Activated CD8-positive, alpha-beta memory T cell treated with anti-CD3 and anti-CD28 coated beads for 36 hours (primary cell): ENCODE results near the gene SCUBE2. TPM values are rescaled to one million over a fixed set of nuclear protein-coding genes. Genes with fewer than 3 reads are reported as not detected.

Experiments used
- CTCF ChIA-PET: fragments of 350-600 bp; sonication (Branson Sonifier 250); formaldehyde crosslinking; loops from one replicate; lab custom pipeline; 2021; ENCODE audit warnings: antibody characterized with exemption; lab: Charles Lee
- POLR2A ChIA-PET: fragments of 350-600 bp; sonication (Branson Sonifier 250); formaldehyde crosslinking; loops from one replicate; lab custom pipeline; 2021; ENCODE audit warnings: antibody characterized with exemption; lab: Charles Lee
- total RNA-seq, 2 experiments: library from RNA; stranded (reverse); gene quantifications; one replicate each; pipeline ENCODE4 v1.2.3, GENCODE V29; 2021

SCUBE2 gene
- total RNA-seq = not detected

DNA sequence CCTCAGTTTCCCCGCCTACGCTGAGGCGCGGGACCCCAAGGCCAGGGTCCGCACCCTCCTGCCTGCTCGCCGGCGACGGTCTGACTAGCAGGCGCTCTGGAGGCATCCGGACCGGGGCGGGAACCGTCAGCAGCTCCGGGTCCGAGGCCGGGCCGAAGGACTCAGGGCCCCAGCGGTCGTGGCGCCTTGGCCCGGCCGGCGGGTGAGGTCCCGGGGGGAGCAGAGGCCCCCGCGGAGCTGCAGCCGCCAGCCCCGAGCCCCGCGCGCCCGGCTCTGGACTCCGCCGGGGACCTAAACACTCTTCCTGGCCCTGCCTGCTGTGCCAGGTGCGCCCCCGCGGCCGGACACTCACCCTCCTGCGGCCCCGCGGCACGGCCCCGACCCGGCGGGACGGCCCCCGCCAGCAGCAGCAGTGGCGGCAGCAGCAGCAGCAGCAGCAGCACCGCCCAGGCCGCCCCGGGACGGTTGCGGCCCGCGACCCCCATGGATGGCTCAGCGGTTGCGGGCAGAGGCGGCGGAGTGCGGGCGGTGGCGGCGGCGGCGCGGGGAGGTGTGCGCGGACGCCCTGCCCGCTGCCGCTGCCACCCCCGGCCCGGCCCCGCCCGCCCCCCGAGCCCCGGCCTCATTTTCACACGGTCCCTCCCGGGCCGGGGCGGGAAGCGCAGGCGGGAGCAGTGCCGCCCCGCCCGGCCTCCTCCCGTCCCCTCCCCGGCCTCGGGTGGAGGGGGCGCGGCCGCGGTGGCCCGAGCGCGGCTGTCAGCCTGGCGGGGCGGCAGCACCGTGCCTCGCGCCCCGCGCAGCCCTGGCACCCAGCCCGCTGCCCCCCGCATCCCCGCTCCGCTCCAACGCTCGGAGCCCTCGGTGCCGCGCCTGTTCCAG, at the start of gene SCUBE2:
TSS of gene SCUBE2 (minus strand) at position 556 of the 879 bp plus-strand sequence. CDS start at position 485, 71 bp downstream.
- ChIA-PET POLR2A (no interaction called here), CTCF (no interaction called here)

DNA sequence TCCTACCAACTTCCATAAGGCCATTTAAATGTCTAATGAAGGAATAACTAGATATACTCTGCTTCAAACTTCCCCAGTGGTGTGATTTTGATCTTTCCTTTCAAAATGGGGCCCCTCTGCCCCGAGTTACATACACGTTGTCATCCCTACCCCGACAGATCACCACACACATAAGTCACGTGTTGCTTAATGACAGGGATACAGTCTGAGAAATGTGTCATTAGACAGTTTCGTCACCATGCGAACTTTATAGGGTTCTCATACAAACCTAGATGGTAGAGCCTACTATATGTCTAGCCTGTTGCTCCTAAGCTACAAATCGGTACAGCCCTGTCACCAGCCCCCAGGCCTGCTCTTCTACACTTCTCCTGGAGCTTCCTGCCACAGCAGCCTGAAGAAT, 49.8 kb upstream of the SCUBE2 start:
- CTCF ChIA-PET = no interaction called here
- POLR2A ChIA-PET = interaction anchor here (0.6 kb wide), 1 partner anchor 451 kb away, joined by 3 read pairs; no protein-coding TSS in a partner anchor

DNA sequence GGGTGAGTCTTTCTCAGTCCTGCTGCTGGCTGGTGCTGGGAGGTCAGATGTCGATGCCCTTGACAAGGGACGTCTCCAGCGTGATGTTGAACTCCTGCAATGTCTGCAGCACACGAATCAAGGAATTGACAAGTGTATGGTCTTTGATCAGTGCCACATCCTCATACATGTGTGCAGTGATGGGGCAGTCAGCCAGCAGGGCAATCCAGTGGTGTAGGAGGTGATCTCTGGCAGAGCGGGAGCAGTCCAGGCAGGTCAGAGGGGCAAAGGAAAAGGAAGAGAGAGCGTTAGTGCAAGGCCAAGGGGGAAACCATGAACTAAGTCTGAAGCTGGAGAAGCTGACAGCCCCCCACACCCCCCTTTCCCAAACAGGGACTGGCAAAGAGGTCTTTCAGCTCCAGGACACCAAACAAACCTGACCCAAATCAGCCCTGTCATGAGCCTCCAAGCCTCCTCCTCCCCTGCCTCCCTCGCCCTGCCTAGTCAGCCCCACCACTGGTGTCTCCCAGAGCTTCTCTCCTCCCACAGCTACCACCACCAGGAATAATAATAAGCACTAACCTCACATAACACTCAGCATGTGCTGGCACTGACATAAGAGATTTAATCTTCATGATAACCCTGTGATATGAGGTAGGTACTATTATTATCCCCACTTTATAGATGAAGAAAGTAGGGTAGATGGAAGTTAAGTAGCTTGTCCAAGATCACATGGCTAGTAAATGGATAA, 48.4 kb upstream of the SCUBE2 start:
- CTCF ChIA-PET = interaction anchor here (0.6 to 4.4 kb wide), 3 partner anchors 112 to 182 kb away, joined by 3 to 33 read pairs (median 3); no protein-coding TSS in a partner anchor
- POLR2A ChIA-PET = no interaction called here

DNA sequence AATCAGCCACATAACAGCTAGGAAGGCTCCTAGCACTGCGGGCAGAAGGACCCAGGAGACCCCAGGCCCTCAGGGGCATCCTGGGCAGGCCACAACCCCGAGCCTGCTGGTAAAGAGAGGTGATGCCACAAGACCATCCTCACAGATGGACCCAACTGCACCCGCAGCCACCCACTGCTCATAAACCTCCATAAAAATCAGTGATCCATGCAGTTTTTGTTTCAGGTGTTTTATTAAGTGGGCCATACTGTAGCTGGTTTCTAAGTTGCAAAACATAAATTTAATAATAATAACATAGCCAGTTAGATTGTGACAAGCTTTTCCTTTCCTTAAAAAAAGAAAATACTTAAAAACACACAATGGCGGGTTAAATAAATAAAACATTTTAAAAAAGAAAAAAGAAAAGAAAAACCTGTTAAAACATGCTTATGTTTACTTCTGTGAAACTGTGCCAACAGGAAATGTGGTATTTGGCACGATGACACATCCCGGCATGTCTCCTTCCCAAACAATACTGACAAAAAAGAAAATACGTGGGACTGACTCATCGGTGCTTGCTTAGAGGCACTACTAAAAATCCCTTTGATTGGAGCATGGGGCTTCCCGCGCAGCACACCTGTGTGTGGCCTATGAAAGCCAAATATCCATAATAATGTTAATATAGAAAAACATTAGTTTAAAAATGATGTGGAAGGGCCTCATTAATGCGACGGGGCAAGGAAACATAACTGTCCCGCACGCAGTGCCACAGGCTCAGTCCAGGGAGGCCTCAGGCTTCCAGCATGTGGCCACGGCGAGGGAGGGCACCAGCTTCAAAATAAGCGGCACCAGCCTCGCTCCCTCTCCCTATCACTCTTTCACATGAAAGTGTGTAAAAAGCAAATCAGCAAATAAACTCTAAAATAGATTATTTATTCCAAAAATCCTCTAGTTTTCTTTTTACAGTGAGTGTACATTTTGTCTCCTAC, 47.5 kb upstream of the SCUBE2 start:
- POLR2A ChIA-PET = interaction anchor here (0.7 kb wide), 1 partner anchor 377 kb away, joined by 3 read pairs; no protein-coding TSS in a partner anchor

DNA sequence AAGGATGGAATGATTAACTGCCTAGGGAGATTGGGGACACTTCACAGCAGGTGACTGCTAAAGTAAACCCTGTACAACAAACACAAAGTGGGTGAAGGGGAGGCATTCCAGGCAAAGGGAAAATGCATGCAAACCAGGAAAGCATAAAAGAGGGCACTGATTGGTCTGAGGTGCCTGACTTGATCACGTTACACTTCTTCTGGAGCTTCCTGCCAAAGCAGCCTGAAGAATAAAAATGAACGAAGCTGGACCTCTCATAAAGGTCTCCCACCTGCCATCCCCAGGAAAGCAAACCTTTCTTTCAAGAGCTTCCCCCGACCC, 46.7 kb upstream of the SCUBE2 start:
- CTCF ChIA-PET = interaction anchor here (0.6 to 4.4 kb wide), 26 partner anchors 9 to 369 kb away, joined by 3 to 33 read pairs (median 5); no protein-coding TSS in a partner anchor
- POLR2A ChIA-PET = no interaction called here

More for the DNA sequence above, 47.5 kb upstream of the SCUBE2 start:
- CTCF ChIA-PET = interaction anchor here (0.9 to 4.4 kb wide), 8 partner anchors 10 to 368 kb away, joined by 3 to 33 read pairs (median 6); no protein-coding TSS in a partner anchor

- CTCF ChIA-PET = interaction anchor here (0.6 to 4.4 kb wide), 31 partner anchors 8 to 369 kb away, joined by 3 to 33 read pairs (median 4); no protein-coding TSS in a partner anchor
- POLR2A ChIA-PET = interaction anchor here (0.6 kb wide), 1 partner anchor 122 kb away, joined by 4 read pairs; no protein-coding TSS in a partner anchor
Observed at GRCh38 chr11:9137293-9138132, 46.1 kb upstream of the SCUBE2 start.

DNA sequence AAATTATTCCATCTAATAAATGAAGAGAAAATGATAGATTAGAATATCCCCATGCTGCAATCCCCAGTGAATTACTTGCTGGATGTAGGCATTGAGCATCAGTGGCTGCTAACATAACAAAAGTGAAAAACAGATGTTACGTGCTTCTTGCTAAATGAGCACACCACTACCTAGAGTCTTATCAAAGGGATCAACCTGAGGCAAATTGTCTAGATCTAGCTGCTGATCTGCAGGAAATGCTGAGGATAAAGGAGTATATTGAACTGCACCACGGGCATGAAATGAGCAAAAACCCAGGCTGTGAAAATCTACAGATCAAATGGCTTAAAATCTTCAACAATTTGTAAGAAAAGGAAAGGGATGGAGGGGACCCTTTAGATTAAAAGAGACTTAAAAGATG, 45.3 kb upstream of the SCUBE2 start:
- ChIA-PET POLR2A (no interaction called here), CTCF (interaction anchor here (1.4 to 4.4 kb wide), 6 partner anchors 10 to 370 kb away, joined by 4 to 33 read pairs (median 7); no protein-coding TSS in a partner anchor)

- POLR2A ChIA-PET = interaction anchor here (0.6 kb wide), 1 partner anchor 453 kb away, joined by 3 read pairs; no protein-coding TSS in a partner anchor
- CTCF ChIA-PET = interaction anchor here (3.9 kb wide), 1 partner anchor 118 kb away, joined by 12 read pairs; no protein-coding TSS in a partner anchor
Observed at GRCh38 chr11:9133956-9134355, 42.6 kb upstream of the SCUBE2 start.

DNA sequence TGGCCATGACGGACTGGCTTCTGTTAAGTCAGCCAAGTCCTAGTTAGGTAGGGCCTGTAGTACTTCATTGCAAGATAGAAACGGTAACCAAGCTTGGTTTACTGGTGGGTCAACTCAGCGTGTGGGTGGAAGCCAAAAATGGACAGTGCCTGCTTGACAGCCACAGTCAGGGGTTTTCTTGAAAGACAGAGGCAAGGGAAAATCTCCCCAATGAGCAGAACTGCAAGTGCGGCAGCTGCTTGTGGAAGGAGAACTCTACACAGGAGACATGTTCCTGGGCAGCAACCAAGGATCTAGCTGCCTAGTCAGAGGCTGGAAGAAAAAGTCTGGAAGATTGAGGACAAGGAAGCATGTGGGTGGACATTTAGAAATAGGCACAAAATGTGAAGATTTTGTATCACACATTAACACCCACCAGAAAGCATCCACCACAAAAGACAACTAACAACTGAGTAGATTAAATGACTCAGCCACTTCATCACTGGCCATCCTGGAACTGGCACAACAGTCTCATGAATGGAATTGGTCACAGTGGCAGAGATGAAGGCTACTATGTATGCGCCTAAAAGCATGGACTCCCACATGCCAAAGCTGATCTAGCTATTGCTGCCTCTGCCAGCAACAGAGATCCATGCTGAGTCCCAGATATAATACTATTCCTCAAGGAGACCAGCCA, 40.9 kb upstream of the SCUBE2 start:
- CTCF ChIA-PET = interaction anchor here (0.6 to 3.9 kb wide), 2 partner anchors 49 to 116 kb away, joined by 3 to 12 read pairs; no protein-coding TSS in a partner anchor

DNA sequence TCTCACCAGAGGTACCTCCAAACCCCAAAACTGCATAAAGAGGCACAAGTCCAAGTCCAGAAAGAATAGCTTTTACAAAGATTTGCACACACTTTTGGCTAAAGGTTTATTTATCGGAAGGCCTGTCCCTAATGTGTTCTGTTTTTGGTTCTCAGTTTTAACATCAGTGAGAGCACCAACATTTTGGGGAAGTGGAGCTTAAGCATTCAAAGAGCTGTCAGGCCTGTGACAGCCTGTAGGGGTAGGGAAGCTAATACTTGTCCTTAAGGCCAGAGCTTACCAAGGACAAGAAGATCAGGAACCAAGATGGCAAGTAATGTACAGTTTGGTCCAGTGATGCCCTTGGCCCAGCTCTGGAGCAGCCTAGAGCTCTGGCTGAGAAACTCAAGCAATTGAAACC, 38.9 kb upstream of the SCUBE2 start:
- POLR2A ChIA-PET = no interaction called here
- CTCF ChIA-PET = interaction anchor here (0.6 kb wide), 1 partner anchor 376 kb away, joined by 3 read pairs; no protein-coding TSS in a partner anchor

More for the DNA sequence above, 40.9 kb upstream of the SCUBE2 start:
- POLR2A ChIA-PET = no interaction called here

DNA sequence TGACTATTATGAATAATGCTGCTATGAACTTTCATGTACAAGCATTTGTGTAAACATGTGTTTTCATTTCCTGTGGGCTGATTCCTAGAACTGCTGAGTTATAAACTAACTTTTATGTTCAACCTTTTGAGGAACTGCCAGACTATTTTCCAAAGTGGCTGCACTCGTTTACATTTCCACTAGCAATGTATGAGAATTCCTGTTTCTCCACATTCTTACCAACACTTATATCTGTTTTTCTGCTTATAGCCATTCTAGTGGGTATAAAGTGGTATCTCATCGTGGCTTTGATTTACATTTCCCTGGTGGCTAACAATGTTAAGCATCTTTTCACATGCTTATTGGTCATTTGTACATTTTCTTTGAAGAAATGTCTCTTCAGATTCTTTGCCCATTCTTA, 35.2 kb upstream of the SCUBE2 start:
- ChIA-PET CTCF (no interaction called here), POLR2A (no interaction called here)

DNA sequence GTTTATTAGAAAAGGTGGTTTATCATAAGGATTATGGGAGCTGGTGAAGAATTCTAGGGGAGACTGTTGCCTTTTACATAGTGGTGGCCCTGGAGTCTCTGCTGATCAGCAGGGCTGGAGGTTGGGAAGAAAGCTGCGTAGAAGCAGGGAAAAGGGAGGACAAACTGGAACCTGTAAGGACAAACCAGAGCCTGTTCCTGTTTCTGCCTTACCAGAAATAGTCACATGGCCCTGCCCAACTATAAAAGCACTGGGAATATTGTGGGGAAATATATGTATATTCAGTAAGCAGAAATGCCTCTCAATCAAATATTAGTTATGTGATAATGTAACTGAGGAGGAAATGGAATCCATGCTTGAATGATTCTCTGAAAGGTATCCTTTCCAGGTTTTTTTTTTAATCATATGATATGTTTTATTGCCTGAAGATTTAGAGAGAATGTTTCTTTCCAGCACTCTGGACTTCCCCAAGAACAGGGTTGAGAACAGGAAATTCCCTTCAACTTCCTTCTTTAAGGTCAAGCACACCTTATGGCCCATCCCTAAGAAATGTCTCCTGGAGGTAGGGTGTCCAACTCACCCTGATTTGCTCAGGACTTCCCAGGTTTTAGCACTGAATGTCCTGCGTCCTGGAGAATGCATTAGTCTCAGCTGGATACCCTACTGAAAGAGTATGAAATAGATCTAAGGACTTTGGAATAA, 33.9 kb upstream of the SCUBE2 start:
- ChIA-PET POLR2A (no interaction called here), CTCF (no interaction called here)

GRCh38 chr11:9123595-9124304, 32.4 kb upstream of the SCUBE2 start:
- ChIA-PET CTCF (no interaction called here), POLR2A (no interaction called here)

DNA sequence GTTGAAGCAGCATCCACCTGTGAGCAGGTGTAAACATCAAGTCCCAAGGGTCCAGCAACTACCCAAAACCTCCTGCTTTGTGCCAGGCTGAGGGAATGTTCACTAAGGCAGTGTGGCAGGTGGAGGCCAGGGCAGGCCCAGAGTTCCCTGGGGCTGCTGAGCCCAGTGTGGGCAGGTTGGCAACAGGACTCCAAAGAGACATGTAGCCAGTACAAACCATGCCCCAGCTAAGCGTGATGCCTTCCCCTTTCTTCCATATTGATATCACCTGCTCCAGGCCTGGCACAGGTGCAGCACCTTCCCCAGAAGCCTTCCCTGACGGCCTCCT, 30.0 kb upstream of the SCUBE2 start:
- CTCF ChIA-PET = no interaction called here
- POLR2A ChIA-PET = no interaction called here

DNA sequence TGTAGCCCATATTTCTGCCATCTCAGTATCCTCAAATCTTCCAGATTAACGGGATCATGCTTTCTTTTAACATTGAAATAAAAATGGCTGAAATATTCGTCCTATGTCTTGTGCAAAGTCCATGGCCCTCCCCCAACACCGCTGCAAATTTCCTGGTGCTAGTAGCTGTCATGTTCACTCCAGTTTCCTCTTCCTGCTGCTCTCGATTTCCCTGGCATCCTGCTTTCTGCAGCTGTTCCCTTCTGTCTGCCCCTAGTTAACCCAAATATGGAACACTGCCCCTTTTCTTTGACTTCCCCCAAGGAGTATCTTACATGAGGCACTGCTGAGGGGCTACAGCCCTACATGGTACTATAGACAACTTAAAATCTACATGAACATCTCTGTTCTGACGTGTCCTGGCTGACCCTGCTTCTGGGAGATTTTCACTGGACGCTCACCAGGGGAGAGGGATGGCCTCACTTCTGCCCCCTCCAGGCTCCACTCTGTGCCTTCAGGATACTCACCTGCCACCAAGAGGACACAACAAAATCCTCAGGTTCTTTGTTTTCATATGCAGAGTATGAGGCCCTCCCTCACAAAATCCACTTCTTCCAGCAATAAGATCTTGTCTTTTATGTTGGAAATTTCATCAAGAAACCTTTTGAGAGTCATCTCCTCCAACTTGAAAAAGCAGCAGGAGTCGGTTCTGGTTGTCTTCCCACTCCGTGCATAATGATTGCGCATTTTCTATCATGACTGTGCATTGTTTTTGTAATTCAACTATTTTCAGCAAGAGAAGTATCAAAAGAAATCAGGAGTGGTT, 29.5 kb upstream of the SCUBE2 start:
- ChIA-PET CTCF (no interaction called here), POLR2A (no interaction called here)
